HepG2 (cell line): ENCODE data around the gene ARL8B. TPM values are rescaled to one million over a fixed set of nuclear protein-coding genes. Genes with fewer than 3 reads are reported as not detected.

Experiments used
- CENPT ChIP-seq: sonication (generic); formaldehyde crosslinking; IDR thresholded peaks from 2 replicates; pipeline ENCODE4 v1.8.0; 2022; ENCODE audit warnings: low read depth, mild to moderate bottlenecking, moderate library complexity, missing genetic modification reagents
- FOXA1 ChIP-seq, 2 experiments: fragments of 450-650 bp in 1 of 2; sonication (generic) in 1 of 2; formaldehyde crosslinking in 1 of 2; IDR thresholded peaks; 2 replicates each; pipeline versions ENCODE4 v1.4.0 to v1.6.1; 2016 to 2020; ENCODE audit warnings: missing genetic modification reagents in 1 of 2
- KAT2B ChIP-seq: fragments of 150-350 bp; IDR thresholded peaks from 2 replicates; pipeline ENCODE4 v1.6.1; 2014; ENCODE audit warnings: low read depth, low read length, borderline replicate concordance
- KDM3A ChIP-seq: IDR thresholded peaks from 2 replicates; pipeline ENCODE4 v1.6.1; 2018; ENCODE audit warnings: low read depth, missing compliant biosample characterization
- KMT2B ChIP-seq: IDR thresholded peaks from 2 replicates; pipeline ENCODE4 v1.6.1; 2016; ENCODE audit warnings: missing genetic modification reagents, missing compliant biosample characterization
- LCORL ChIP-seq, 2 experiments: fragments of 450-650 bp in 1 of 2; sonication (generic) in 1 of 2; formaldehyde crosslinking in 1 of 2; IDR thresholded peaks; 2 replicates each; pipeline versions ENCODE4 v1.5.0 to v1.6.1; 2017 to 2020; ENCODE audit warnings: antibody characterized with exemption in 1 of 2, missing genetic modification reagents in 1 of 2
- POLR2A ChIP-seq, 2 experiments: IDR thresholded peaks; 2 replicates each; pipeline ENCODE4 v1.6.1; 2011; ENCODE audit warnings: low read depth in 2 of 2, low read length in 2 of 2, mild to moderate bottlenecking in 1 of 2, moderate library complexity in 1 of 2; ENCODE audit not compliant: insufficient read depth in 1 of 2
- SNAI1 ChIP-seq: sonication (generic); formaldehyde crosslinking; IDR thresholded peaks from 2 replicates; pipeline ENCODE4 v1.5.0; 2020; ENCODE audit warnings: mild to moderate bottlenecking, missing genetic modification reagents, borderline replicate concordance
- TFE3 ChIP-seq: IDR thresholded peaks from 2 replicates; pipeline ENCODE4 v1.6.1; 2016
- TP53 ChIP-seq: sonication (generic); formaldehyde crosslinking; conservative IDR thresholded peaks from 2 replicates; pipeline ENCODE4 v1.4.0; 2020; ENCODE audit warnings: missing genetic modification reagents
- ZFAT ChIP-seq: sonication (generic); formaldehyde crosslinking; conservative IDR thresholded peaks from 2 replicates; pipeline ENCODE4 v1.8.1; 2023; ENCODE audit warnings: missing genetic modification reagents, inconsistent platforms
- ZFP90 ChIP-seq: sonication (generic); formaldehyde crosslinking; IDR thresholded peaks from 2 replicates; pipeline ENCODE4 v1.8.0; 2022; ENCODE audit warnings: missing genetic modification reagents, mild to moderate bottlenecking, inconsistent platforms, borderline replicate concordance
- ZNF280D ChIP-seq: sonication (generic); formaldehyde crosslinking; IDR thresholded peaks from 2 replicates; pipeline ENCODE4 v1.5.1; 2020; ENCODE audit warnings: mild to moderate bottlenecking, missing genetic modification reagents
- ZNF605 ChIP-seq: sonication (generic); formaldehyde crosslinking; IDR thresholded peaks from 2 replicates; pipeline ENCODE4 v1.8.0; 2022; ENCODE audit warnings: mild to moderate bottlenecking, missing genetic modification reagents
- ZNF839 ChIP-seq: sonication (generic); formaldehyde crosslinking; IDR thresholded peaks from 2 replicates; pipeline ENCODE4 v1.4.0; 2020; ENCODE audit warnings: missing genetic modification reagents, mild to moderate bottlenecking, borderline replicate concordance
- ZNF891 ChIP-seq: sonication (generic); formaldehyde crosslinking; IDR thresholded peaks from 2 replicates; pipeline ENCODE4 v1.5.0; 2020; ENCODE audit warnings: mild to moderate bottlenecking, missing genetic modification reagents
- ZSCAN22 ChIP-seq: sonication (generic); formaldehyde crosslinking; IDR thresholded peaks from 2 replicates; pipeline ENCODE4 v1.4.0; 2020; ENCODE audit warnings: mild to moderate bottlenecking, missing genetic modification reagents
- polyA plus RNA-seq, 8 experiments: library from polyadenylated mRNA; depleted of rRNA in 3 of 8; stranded (reverse) in 7 of 8; unstranded in 1 of 8; fragments of >200 nt; fragmentation: Illumina TruSeq in 4 of 8; extraction: Trizol in 4 of 8; gene quantifications; 2 replicates each; pipeline versions ENCODE4 v1.2.1 to v1.2.3, GENCODE V29; 2011 to 2016; ENCODE audit warnings: low read depth in 4 of 8, missing spikeins in 1 of 8, mixed read lengths in 1 of 8; ENCODE audit not compliant: insufficient read depth in 1 of 8
- total RNA-seq, 5 experiments: library from RNA; depleted of rRNA; stranded (reverse); fragments of >200 nt; fragmentation: Illumina TruSeq; extraction: Trizol; gene quantifications; 2 replicates each; pipeline ENCODE4 v1.2.3, GENCODE V29; 2016; ENCODE audit warnings: low read depth in 1 of 5
- TF ChIP-seq, protein P1 (sequence below): fragments of 450-650 bp; IDR thresholded peaks from 2 replicates; pipeline ENCODE4 v1.6.1; 2017
- TF ChIP-seq, protein P2 (sequence below): sonication (generic); formaldehyde crosslinking; IDR thresholded peaks from 2 replicates; pipeline ENCODE4 v1.4.0; 2020; ENCODE audit warnings: missing genetic modification reagents, borderline replicate concordance
- TF ChIP-seq, protein P3 (sequence below): sonication (generic); formaldehyde crosslinking; IDR thresholded peaks from 2 replicates; pipeline ENCODE4 v1.8.1; 2023; ENCODE audit warnings: mild to moderate bottlenecking, moderate library complexity, missing genetic modification reagents

The ARL8B gene
- total and polyA plus RNA-seq, 2 of the 13 experiments (the other 11 are each of a cell fraction or from before 2014, with no cell fraction given): 23.5 to 30.4 TPM

- TF ChIP-seq ZNF280D (CRISPR knock-in tag) (no peak), TP53 (CRISPR knock-in tag) (no peak), KAT2B (no peak), FOXA1 (IDR thresholded peaks at IDR 0.05) (no peak), FOXA1 (CRISPR knock-in tag; IDR thresholded peaks at IDR 0.05) (no peak), ZSCAN22 (no peak), ZNF891 (CRISPR knock-in tag) (no peak), KMT2B (CRISPR knock-in tag) (0 out of 2 replicates have a peak, but pooled peaks have one; percentile 27), TFE3 (CRISPR knock-in tag) (no peak), LCORL (IDR thresholded peaks at IDR 0.05) (no peak), LCORL (CRISPR knock-in tag; IDR thresholded peaks at IDR 0.05) (no peak), ZNF605 (CRISPR knock-in tag) (no peak), POLR2A (IDR thresholded peaks at IDR 0.05; ENCODE audit: insufficient read depth in 1 of 2, low read depth in 2 of 2, low read length in 2 of 2) (peak in 1 of 2 experiments; percentile 33; a peak in 1 of 4 replicates), ZFP90 (no peak), SNAI1 (CRISPR knock-in tag) (no peak), CENPT (CRISPR knock-in tag) (peak; percentile 19; the same call in 1 of the 2 replicates), KDM3A (CRISPR knock-in tag) (no peak), ZFAT (CRISPR knock-in tag) (no peak), ZNF839 (CRISPR knock-in tag) (no peak)
- TF ChIP-seq, protein P1, sequence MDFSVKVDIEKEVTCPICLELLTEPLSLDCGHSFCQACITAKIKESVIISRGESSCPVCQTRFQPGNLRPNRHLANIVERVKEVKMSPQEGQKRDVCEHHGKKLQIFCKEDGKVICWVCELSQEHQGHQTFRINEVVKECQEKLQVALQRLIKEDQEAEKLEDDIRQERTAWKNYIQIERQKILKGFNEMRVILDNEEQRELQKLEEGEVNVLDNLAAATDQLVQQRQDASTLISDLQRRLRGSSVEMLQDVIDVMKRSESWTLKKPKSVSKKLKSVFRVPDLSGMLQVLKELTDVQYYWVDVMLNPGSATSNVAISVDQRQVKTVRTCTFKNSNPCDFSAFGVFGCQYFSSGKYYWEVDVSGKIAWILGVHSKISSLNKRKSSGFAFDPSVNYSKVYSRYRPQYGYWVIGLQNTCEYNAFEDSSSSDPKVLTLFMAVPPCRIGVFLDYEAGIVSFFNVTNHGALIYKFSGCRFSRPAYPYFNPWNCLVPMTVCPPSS: no peak
- TF ChIP-seq, protein P2, sequence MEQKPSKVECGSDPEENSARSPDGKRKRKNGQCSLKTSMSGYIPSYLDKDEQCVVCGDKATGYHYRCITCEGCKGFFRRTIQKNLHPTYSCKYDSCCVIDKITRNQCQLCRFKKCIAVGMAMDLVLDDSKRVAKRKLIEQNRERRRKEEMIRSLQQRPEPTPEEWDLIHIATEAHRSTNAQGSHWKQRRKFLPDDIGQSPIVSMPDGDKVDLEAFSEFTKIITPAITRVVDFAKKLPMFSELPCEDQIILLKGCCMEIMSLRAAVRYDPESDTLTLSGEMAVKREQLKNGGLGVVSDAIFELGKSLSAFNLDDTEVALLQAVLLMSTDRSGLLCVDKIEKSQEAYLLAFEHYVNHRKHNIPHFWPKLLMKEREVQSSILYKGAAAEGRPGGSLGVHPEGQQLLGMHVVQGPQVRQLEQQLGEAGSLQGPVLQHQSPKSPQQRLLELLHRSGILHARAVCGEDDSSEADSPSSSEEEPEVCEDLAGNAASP (CRISPR knock-in tag): no peak
- TF ChIP-seq, protein P3, sequence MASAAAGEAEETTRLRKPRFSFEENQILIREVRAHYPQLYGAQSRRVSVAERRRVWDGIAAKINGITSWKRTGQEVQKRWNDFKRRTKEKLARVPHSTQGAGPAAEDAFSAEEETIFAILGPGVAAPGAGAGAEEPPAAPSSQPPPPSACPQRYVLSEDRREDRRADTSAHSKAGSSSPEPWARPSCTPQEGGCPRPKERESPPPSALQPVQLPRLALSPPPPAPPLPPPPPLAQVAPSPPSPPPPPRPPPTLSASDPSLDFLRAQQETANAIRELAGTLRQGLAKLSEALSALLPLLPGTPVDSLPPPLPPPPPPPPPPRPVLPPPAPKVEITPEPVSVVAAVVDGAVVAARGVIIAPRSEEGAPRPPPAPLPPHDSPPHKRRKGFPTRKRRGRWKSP (CRISPR knock-in tag): no peak
Observed at GRCh38 chr3:5122741-5123706, 932 bp downstream of the ARL8B start (continued).
